WI38 (cell line): ENCODE measurements around the gene SPOCK1.

Experiments
- H3K4me3 ChIP-seq: 2 replicates; pipeline ENCODE4 v1.5.1; 2011; ENCODE audit warnings: low read depth, mild to moderate bottlenecking, control low read depth, low read length
- TF ChIP-seq, protein P1 (sequence below): IDR thresholded peaks from 2 replicates; pipeline ENCODE4 v1.5.1; 2012; ENCODE audit warnings: low read depth, mild to moderate bottlenecking, control low read depth, low read length

SPOCK1 gene

DNA sequence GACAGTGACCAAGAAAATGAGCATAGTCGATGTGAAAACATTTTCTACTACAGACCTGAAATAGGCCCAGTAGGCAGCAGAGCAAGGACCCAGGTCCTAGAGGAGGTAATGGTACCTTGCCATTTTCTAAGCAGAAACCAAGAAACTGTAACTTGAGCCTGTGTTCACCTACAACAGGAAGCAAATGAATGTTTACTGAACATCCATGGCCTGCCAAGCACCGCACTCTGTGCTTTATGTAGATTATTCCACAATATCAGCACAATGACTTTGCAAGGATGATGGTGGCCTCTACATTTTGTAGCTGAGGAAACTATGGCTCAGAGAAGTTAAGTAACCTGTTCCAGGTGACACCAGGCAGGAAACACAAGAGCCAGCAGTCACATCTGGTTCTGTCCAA is 215.3 kb downstream of the SPOCK1 start:
- TF ChIP-seq, protein P1, sequence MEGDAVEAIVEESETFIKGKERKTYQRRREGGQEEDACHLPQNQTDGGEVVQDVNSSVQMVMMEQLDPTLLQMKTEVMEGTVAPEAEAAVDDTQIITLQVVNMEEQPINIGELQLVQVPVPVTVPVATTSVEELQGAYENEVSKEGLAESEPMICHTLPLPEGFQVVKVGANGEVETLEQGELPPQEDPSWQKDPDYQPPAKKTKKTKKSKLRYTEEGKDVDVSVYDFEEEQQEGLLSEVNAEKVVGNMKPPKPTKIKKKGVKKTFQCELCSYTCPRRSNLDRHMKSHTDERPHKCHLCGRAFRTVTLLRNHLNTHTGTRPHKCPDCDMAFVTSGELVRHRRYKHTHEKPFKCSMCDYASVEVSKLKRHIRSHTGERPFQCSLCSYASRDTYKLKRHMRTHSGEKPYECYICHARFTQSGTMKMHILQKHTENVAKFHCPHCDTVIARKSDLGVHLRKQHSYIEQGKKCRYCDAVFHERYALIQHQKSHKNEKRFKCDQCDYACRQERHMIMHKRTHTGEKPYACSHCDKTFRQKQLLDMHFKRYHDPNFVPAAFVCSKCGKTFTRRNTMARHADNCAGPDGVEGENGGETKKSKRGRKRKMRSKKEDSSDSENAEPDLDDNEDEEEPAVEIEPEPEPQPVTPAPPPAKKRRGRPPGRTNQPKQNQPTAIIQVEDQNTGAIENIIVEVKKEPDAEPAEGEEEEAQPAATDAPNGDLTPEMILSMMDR: no peak
- no peak overlapping the region for H3K4me3 ChIP-seq

GRCh38 chr5:137282216-137282615 is 216.9 kb downstream of the SPOCK1 start:
- H3K4me3 ChIP-seq: no peak overlapping the region
- TF ChIP-seq, protein P1: no peak

DNA sequence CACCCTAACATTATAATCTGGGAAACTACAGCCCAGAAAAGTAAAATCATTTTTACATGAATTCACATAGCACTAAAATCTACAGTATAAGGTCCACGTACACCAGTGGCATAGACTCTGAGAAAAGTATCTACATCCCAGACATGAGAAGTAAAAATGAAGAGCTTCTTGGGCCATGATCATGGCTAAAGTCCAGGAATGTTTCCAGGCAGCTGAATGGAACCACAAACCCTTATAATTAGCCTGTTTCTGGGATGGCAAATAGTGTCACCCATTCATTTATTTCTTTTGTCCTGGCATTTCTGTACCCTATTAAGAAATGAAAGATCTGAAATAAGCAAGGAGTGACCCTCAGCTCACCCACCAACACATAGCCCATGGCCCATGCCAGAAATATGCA is 217.9 kb downstream of the SPOCK1 start:
- H3K4me3 ChIP-seq: no peak overlapping the region
- TF ChIP-seq, protein P1: no peak

GRCh38 chr5:137280656-137281055 is 218.5 kb downstream of the SPOCK1 start:
- TF ChIP-seq, protein P1: no peak
- no peak overlapping the region for H3K4me3 ChIP-seq

GRCh38 chr5:137279521-137280231 is 219.4 kb downstream of the SPOCK1 start:
- TF ChIP-seq, protein P1: no peak
- no peak overlapping the region for H3K4me3 ChIP-seq

GRCh38 chr5:137278476-137278875 is 220.7 kb downstream of the SPOCK1 start:
- TF ChIP-seq, protein P1: no peak
- no peak overlapping the region for H3K4me3 ChIP-seq

GRCh38 chr5:137275083-137275482 is 224.0 kb downstream of the SPOCK1 start:
- no peak overlapping the region for H3K4me3 ChIP-seq
- TF ChIP-seq, protein P1: no peak
